Measurements from ENCODE around the gene UPK1A. TPM values are rescaled to one million over a fixed set of nuclear protein-coding genes. Genes with fewer than 3 reads are reported as not detected.

UPK1A gene
- total and polyA plus RNA-seq, 10 of the 15 experiments (the other 5 are each of a cell fraction or from before 2014, with no cell fraction given): 0.15 to 1.9 (median 0.26) TPM; not detected in 7

DNA sequence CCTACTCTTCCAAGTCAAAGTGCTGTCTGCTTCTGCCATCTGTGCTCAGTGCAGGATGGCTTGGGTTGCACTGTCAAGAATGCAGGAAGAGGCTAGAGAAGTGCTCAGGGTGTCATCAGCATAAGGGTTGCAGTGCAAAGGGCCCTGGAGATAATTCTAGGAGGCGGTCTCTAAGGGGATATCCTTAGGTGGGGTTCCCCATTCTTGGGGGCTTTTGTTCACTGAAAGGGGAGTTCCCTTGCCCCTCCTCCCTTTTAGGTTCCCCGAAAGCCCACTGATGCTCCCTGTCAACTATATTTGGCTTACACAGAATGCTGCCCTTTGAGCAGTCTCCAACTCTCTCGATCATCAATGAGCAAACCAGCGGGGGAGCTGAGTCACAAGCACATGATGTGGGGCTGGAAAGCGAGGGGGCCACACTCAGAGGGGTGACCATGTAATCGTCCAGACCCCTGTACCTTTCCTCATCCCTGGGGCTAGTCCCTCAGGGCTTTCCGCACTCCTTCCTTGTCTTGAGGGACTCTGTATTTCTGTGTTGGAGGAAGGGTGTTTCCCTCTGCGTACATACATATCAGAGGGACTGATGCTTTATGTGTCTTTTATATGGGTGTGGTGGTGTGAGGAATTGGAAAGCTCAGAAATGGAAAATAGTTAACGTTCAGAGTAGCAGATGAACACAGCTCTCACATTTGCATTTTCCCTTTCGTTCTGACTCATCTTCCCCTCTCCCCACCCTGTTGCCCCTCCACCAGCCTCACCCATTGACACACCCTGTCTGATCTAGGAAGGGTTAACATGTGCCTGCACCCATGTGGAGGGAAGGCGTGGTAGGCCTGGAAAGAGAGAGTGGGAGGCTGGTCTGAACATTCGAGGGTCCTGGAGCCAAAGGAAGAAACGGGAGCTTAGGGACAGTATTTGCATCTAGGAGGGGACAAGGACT is 44.7 kb downstream of the UPK1A start (continued):
- TF ChIP-seq, protein P1, sequence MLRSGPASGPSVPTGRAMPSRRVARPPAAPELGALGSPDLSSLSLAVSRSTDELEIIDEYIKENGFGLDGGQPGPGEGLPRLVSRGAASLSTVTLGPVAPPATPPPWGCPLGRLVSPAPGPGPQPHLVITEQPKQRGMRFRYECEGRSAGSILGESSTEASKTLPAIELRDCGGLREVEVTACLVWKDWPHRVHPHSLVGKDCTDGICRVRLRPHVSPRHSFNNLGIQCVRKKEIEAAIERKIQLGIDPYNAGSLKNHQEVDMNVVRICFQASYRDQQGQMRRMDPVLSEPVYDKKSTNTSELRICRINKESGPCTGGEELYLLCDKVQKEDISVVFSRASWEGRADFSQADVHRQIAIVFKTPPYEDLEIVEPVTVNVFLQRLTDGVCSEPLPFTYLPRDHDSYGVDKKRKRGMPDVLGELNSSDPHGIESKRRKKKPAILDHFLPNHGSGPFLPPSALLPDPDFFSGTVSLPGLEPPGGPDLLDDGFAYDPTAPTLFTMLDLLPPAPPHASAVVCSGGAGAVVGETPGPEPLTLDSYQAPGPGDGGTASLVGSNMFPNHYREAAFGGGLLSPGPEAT (IDR thresholded peaks at IDR 0.05; ENCODE audit: low read depth): peak; percentile 63; the same call in 1 of the 2 replicates
- TF ChIP-seq BCL3 (IDR thresholded peaks at IDR 0.05; ENCODE audit: borderline replicate concordance, insufficient read depth, low read depth, low read length, poor library complexity, severe bottlenecking): peak; percentile 69
- no peak for TF ChIP-seq RBBP5 (conservative IDR thresholded peaks at IDR 0.05)
- TF ChIP-seq BCL11A (IDR thresholded peaks at IDR 0.05; ENCODE audit: low read depth, low read length): peak; percentile 51; the same call in 1 of the 2 replicates
- TF ChIP-seq HDAC6 (IDR thresholded peaks at IDR 0.05; ENCODE audit: unreplicated experiment): no peak
- TF ChIP-seq KDM1A (IDR thresholded peaks at IDR 0.05; ENCODE audit: borderline replicate concordance): no peak
- peak; percentile 70 to 92 for TF ChIP-seq EP300 (IDR thresholded peaks at IDR 0.05; ENCODE audit: borderline replicate concordance in 1 of 2, control insufficient read depth in 1 of 2, low read depth in 2 of 2, low read length in 2 of 2)
- TF ChIP-seq CREM (IDR thresholded peaks at IDR 0.05; ENCODE audit: low read depth): peak; percentile 63; the same call in 1 of the 2 replicates
- TF ChIP-seq TCF12 (IDR thresholded peaks at IDR 0.05; ENCODE audit: low read depth, low read length): peak; percentile 38; the same call in 1 of the 2 replicates
- TF ChIP-seq NR2F1 (conservative IDR thresholded peaks at IDR 0.05): peak; percentile 55
- TF ChIP-seq ZBTB11 (CRISPR knock-in tag; IDR thresholded peaks at IDR 0.05): no peak
- TF ChIP-seq POU2F2 (IDR thresholded peaks at IDR 0.05; ENCODE audit: borderline replicate concordance, low read depth, low read length): peak; percentile 99
- TF ChIP-seq POLR2A (IDR thresholded peaks at IDR 0.05; ENCODE audit: low read depth, low read length): peak; percentile 69
- TF ChIP-seq NR2C1 (IDR thresholded peaks at IDR 0.05): peak; percentile 20; the same call in 1 of the 2 replicates
- peak; percentile 38; the same call in 1 of the 2 replicates for TF ChIP-seq SPI1 (IDR thresholded peaks at IDR 0.05; ENCODE audit: borderline replicate concordance, insufficient read depth, low read depth, low read length)
- peak; percentile 56 for TF ChIP-seq MYC (IDR thresholded peaks at IDR 0.05; ENCODE audit: insufficient read depth, insufficient read length, insufficient replicate concordance, low read length, severe bottlenecking)
- peak; percentile 98 for TF ChIP-seq JUND (IDR thresholded peaks at IDR 0.05; ENCODE audit: low read depth, low read length)
- TF ChIP-seq, protein P2, sequence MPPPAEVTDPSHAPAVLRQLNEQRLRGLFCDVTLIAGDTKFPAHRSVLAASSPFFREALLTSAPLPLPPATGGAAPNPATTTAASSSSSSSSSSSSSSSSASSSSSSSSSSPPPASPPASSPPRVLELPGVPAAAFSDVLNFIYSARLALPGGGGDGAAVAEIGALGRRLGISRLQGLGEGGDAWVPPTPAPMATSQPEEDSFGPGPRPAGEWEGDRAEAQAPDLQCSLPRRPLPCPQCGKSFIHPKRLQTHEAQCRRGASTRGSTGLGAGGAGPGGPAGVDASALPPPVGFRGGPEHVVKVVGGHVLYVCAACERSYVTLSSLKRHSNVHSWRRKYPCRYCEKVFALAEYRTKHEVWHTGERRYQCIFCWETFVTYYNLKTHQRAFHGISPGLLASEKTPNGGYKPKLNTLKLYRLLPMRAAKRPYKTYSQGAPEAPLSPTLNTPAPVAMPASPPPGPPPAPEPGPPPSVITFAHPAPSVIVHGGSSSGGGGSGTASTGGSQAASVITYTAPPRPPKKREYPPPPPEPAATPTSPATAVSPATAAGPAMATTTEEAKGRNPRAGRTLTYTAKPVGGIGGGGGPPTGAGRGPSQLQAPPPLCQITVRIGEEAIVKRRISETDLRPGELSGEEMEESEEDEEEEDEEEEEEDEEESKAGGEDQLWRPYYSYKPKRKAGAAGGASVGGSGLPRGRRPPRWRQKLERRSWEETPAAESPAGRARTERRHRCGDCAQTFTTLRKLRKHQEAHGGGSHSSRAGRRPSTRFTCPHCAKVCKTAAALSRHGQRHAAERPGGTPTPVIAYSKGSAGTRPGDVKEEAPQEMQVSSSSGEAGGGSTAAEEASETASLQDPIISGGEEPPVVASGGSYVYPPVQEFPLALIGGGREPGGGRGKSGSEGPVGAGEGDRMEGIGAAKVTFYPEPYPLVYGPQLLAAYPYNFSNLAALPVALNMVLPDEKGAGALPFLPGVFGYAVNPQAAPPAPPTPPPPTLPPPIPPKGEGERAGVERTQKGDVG (CRISPR knock-in tag; IDR thresholded peaks at IDR 0.05): no peak
- TF ChIP-seq ZNF217 (IDR thresholded peaks at IDR 0.05): no peak; the same call in 1 of the 2 replicates
